AG10803 (cell line): ENCODE results near the gene CSTF2T.

Experiments used
- DNase-seq: peaks from one replicate; pipeline ENCODE4 v3.0.0; 2010; ENCODE audit warnings: low read depth
- H3K4me3 ChIP-seq: 2 replicates; pipeline ENCODE4 v1.5.1; 2011; ENCODE audit warnings: mild to moderate bottlenecking, low read length, control low read depth
- TF ChIP-seq, protein P1 (sequence below): conservative IDR thresholded peaks from 2 replicates; pipeline ENCODE4 v1.5.1; 2011; ENCODE audit warnings: mild to moderate bottlenecking, low read length, control low read depth, inconsistent platforms

Gene CSTF2T

DNA sequence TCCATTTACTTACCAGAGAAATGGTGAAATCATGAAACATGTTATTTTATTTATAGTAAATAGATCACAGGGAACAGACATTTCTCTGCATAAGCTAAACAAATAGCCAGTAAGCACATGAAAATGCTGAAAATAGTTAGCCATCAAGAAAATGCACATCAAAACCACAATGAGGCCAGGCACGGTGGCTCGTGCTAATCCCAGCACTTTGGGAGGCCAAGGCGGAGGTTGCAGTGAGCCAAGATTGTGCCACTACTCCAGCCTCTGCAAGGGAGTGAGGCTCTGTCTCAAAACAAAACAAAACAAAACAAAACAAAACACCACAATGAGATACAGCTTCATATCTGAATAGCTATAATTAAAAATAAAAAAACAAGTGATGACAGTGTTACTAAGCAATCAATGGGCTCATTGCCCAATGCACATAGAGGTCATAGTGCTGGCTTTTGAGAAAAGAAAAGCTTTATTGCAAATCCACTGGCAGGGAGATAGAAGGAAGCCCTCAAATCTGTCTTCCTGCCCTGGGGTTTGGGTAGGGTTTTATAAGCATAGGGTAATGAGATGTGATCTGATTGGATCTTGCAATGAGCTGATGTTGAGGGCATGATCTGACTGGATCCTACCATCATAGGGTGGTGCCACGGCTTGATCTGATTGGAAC, 16.2 kb downstream of the CSTF2T start:
- H3K4me3 ChIP-seq: no peak overlapping the region

DNA sequence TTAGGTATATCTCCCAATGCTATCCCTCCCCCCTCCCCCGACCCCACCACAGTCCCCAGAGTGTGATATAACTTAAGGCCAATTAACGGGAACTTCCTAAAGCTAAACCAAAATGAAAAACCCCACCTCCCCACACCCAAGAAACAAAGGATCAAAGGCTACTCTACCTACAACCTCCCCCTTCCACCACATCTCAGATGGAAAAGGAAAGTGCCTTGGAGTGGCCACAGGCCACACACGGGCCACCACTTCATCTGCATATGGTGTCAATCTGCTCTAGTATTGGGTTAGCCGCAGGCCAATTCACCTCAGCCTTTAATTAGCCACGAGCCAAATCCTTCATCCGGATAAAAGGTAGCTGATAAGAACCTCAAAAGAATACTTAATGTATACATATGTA, 19.6 kb downstream of the CSTF2T start:
- DNase-seq: no peak
- no peak overlapping the region for H3K4me3 ChIP-seq
- TF ChIP-seq, protein P1, sequence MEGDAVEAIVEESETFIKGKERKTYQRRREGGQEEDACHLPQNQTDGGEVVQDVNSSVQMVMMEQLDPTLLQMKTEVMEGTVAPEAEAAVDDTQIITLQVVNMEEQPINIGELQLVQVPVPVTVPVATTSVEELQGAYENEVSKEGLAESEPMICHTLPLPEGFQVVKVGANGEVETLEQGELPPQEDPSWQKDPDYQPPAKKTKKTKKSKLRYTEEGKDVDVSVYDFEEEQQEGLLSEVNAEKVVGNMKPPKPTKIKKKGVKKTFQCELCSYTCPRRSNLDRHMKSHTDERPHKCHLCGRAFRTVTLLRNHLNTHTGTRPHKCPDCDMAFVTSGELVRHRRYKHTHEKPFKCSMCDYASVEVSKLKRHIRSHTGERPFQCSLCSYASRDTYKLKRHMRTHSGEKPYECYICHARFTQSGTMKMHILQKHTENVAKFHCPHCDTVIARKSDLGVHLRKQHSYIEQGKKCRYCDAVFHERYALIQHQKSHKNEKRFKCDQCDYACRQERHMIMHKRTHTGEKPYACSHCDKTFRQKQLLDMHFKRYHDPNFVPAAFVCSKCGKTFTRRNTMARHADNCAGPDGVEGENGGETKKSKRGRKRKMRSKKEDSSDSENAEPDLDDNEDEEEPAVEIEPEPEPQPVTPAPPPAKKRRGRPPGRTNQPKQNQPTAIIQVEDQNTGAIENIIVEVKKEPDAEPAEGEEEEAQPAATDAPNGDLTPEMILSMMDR: no peak

More for the DNA sequence above, 16.2 kb downstream of the CSTF2T start:
- TF ChIP-seq, protein P1: no peak
- DNase-seq: peak; percentile 90

DNA sequence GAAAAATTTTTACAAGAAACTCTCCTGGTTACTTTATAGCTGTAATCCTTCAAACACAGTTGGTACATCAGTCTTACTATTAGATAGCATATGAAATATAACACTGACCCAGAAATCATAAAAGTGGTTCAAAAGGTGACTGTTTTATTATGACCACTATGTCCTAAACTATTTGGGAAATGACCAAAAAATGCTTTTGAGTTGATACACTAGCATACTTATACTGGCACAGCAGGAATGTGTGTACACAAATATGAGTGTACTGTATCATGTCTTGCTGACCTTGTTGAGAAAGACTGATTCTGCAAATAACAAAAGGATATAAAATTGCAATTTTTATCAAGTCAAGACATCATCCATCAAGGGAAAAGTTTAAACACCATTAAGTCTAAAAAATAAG, 24.3 kb downstream of the CSTF2T start:
- peak; percentile 48 for DNase-seq
- no peak overlapping the region for H3K4me3 ChIP-seq

DNA sequence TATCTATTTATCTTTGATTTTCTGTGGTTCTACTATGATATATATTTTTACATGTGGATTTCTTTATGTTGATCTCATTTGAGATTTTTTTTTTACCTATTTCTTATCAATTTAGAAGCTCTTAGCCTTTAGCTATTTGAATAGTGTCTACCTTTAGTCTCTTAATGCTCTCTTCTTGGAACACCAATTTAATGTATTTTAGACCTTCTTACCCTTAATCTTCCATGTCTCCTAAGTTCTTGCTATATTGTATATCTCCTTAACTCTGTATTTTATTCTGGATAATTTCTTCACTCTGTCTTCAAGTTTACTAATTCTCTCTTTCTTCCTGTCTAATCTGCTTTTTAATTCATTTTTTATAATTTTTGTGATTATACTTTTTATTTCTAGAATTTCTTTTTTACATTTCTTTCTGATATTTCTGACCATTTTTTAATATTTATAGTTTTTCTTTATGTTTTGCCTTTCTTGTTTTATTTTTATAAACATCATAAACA, 27.3 kb downstream of the CSTF2T start:
- no peak overlapping the region for H3K4me3 ChIP-seq
- no peak for DNase-seq
- TF ChIP-seq, protein P1: no peak

More for the DNA sequence above, 24.3 kb downstream of the CSTF2T start:
- TF ChIP-seq, protein P1: no peak

DNA sequence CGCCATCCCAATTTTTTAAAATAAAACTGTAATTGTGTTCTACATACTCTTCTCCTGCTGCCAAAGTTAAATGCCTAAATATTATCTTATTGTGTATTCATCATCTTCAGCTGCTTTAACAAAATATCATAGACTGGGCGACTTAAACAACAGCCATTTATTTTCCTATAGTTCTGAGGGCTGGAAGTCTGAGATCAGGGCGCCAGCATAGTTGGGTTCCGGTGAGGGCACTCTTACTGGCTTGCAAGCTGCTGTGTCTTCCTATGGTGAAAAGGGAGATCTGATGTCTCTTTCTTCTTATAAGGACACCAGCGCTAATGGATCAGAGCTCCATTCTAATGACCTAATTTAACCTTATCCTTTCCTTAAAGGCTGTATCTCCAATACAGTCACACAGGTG, 30.4 kb downstream of the CSTF2T start:
- TF ChIP-seq, protein P1: no peak
- no peak overlapping the region for H3K4me3 ChIP-seq
- DNase-seq: no peak

DNA sequence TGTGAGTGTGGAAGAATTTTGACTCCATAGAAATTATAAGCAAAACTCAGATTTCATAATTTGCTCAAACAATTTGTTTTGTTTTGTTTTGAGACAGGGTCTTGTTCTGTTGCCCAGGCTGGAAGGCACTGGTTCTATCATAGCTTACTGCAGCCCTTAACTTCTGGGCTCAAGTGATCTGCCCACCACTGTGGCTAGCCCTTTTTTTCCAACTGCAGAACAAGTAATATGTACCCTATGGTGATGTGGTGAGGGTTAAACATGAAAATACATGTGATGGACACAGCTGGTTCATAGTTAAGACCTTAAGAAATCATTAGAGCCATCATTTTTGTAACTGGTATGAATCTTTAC, 31.1 kb downstream of the CSTF2T start:
- TF ChIP-seq, protein P1: no peak
- H3K4me3 ChIP-seq: no peak overlapping the region
- no peak for DNase-seq

DNA sequence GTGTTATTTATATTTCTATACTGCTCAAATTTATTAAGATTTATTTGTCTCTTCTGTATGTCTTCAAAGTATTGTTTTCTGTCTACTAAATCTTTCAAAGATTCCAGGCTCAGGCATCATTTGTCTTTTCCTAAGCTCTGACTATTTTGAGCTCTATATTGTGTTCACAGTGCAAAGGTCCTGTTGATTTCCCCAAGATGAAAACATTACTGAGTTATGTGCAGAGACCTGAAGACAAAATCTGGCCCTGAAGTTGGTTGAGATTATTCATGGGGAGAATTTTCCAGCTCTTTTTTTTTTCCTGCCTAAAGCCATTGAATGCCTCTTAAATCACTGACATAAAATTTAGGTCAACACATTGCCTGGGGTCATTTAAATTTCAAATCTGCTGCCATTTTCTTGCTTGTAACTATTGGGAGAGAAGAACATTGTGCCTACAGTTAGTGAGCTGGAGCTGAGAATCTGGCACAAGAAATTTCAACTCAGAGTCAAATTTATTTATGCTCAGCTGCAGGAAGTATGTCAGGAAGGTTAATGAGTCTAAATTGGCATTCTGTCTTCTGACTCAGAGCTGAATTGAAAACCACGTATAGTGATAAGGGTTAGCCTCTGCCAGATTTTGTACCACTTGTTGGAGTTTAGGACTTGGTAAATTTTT, 31.6 kb downstream of the CSTF2T start:
- TF ChIP-seq, protein P1: no peak
- peak; percentile 63 for DNase-seq
- H3K4me3 ChIP-seq: no peak overlapping the region
